Epithelial cell of esophagus (primary cell): Measurements from ENCODE around the gene PIP4K2C.

Source experiments
- DNase-seq: peaks from one replicate; pipeline ENCODE4 v3.0.0; 2010; ENCODE audit warnings: low read depth
- H3K4me3 ChIP-seq: 2 replicates; pipeline ENCODE4 v1.5.1; 2011; ENCODE audit warnings: mild to moderate bottlenecking, low read length, control low read depth
- TF ChIP-seq, protein P1 (sequence below): IDR thresholded peaks from 2 replicates; pipeline ENCODE4 v1.5.1; 2011; ENCODE audit warnings: low read depth, mild to moderate bottlenecking, low read length, control low read depth, inconsistent platforms; ENCODE audit not compliant: insufficient read depth; ENCODE audit errors: missing control alignments

The PIP4K2C gene

DNA sequence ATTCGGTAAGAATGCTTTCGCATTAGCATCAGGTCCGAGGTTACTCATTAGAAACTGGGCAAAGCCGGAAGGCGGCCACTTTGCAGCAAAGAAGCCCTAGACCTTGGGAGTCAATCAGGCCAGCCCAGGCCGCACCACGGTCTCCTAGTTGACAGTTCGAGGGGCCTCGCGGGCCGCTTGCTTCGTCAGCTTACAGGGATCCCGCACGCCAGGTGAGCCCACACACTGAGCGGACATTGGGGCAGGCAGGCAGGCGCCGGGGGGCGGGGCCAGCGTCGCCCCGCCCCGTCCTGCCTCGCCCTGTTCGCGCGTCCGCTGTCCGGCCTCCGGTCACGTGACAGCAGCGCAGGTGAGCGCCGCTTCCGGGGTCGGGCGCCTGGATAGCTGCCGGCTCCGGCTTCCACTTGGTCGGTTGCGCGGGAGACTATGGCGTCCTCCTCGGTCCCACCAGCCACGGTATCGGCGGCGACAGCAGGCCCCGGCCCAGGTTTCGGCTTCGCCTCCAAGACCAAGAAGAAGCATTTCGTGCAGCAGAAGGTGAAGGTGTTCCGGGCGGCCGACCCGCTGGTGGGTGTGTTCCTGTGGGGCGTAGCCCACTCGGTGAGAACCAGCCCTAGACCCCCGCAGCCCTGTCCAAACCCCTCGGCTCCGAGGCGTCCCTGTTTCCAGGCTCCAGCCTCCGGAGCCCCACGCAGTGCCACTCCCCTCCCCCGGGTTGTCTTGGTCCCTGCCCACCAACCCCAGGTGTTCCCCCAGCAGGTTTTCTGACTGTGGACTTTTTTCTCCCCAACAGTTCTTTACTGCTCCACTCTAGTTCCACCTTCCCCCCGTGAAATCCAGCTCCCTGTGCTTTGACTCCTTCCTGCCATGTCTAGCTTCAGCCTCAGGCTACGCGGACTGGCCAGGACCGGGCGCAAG lies at the start of gene PIP4K2C:
TSS of gene PIP4K2C (plus strand) at position 329 of the 918 bp plus-strand sequence. CDS start at position 427, 98 bp downstream.
- H3K4me3 ChIP-seq = peak within 1 kb of the TSS; percentile 97
- TF ChIP-seq, protein P1, sequence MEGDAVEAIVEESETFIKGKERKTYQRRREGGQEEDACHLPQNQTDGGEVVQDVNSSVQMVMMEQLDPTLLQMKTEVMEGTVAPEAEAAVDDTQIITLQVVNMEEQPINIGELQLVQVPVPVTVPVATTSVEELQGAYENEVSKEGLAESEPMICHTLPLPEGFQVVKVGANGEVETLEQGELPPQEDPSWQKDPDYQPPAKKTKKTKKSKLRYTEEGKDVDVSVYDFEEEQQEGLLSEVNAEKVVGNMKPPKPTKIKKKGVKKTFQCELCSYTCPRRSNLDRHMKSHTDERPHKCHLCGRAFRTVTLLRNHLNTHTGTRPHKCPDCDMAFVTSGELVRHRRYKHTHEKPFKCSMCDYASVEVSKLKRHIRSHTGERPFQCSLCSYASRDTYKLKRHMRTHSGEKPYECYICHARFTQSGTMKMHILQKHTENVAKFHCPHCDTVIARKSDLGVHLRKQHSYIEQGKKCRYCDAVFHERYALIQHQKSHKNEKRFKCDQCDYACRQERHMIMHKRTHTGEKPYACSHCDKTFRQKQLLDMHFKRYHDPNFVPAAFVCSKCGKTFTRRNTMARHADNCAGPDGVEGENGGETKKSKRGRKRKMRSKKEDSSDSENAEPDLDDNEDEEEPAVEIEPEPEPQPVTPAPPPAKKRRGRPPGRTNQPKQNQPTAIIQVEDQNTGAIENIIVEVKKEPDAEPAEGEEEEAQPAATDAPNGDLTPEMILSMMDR = no peak
- DNase-seq = peak; percentile 89

DNA sequence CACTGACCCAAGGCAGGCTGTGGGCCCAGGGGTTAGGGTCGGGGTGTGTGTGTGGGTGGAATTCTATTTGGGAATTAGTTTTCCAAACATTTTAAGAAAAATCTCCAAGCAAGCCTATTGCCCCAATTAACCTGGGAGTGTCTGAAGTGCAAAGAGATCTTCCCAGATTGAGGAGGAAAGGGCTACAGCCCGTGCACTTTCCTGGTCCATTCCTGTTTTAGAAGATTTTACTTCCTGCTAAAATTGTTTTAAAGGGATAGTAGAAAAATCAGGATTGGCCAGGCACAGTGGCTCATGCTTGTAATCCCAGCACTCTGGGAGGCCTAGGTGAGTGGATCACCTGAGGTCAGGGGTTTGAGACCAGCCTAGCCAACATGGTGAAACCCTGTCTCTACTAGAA lies 49.3 kb upstream of the PIP4K2C start:
- TF ChIP-seq, protein P1 = no peak
- DNase-seq = no peak
- no peak overlapping the region for H3K4me3 ChIP-seq

- H3K4me3 ChIP-seq = no peak overlapping the region
- TF ChIP-seq, protein P1 = no peak
- DNase-seq = no peak
These were observed 47.4 kb upstream of the PIP4K2C start for GRCh38 chr12:57543581-57543980.

DNA sequence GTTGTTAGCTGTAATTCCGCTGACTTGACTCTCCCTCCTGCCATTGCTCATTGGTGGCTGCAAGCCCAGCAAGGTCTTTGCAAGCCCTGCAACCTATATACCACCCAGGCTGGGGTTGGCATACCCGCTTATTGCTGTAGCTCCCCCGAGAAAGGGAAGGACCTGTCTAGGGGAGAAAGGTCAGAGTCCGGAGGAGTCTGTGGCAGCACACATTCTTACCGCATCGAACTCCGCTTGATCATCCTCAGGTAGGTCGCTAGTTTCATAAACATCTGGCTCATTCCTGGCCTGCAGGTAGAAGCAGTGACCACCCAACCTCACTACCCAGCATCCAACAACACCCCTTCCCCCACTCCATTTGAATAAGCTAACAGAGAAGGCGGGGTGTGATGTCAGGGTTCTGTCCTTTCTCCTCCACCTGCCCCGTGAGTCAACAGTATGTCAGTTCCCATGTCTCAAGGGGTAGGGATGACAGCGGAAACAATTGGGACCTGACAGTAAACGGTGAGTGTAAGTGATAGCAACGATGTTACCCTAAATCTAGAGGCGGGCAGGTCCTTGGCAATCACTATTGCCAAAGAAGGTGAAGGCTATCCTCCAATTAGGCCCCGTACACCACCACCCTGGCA lies 45.1 kb upstream of the PIP4K2C start:
- TF ChIP-seq, protein P1 = no peak
- peak overlapping the region; percentile 81 for H3K4me3 ChIP-seq
- peak; percentile 84 for DNase-seq

- TF ChIP-seq, protein P1 = peak; percentile 39
- peak within 1 kb of the TSS; percentile 81 for H3K4me3 ChIP-seq
- DNase-seq = peak; percentile 98
These were observed 44.3 kb upstream of the PIP4K2C start, which contains the start of gene DCTN2 for GRCh38 chr12:57546438-57547287. DCTN2 (minus strand) TSS chr12:57547192; CDS start chr12:57547063, 129 bp downstream.

GRCh38 chr12:57547288-57548012 lies 43.5 kb upstream of the PIP4K2C start:
- no peak for DNase-seq
- TF ChIP-seq, protein P1 = no peak
- H3K4me3 ChIP-seq = peak overlapping the region; percentile 81
